Endothelial cell of umbilical vein (primary cell): ENCODE results near the gene YPEL4. TPM values are rescaled to one million over a fixed set of nuclear protein-coding genes. Genes with fewer than 3 reads are reported as not detected.

Experiments
- Bru-seq: library from RNA; stranded (reverse); fragments of 400-500 nt; gene quantifications from one replicate; lab custom pipeline; 2021; lab: Mats Ljungman, UMichigan
- BruChase-seq, 2 experiments: library from RNA; stranded (reverse); fragments of 400-500 nt; gene quantifications; one replicate each; lab custom pipeline; 2021; lab: Mats Ljungman, UMichigan
- BruUV-seq: library from RNA; stranded (reverse); fragments of 400-500 nt; replicated peaks from 2 replicates; lab custom pipeline; 2021; lab: Mats Ljungman, UMichigan
- CTCF ChIA-PET: fragments of 300-600, 350-600 bp; sonication (Branson Sonifier 250); formaldehyde crosslinking; loops from one replicate; lab custom pipeline; 2021; ENCODE audit warnings: antibody characterized with exemption, inconsistent platforms; lab: Charles Lee
- POLR2A ChIA-PET: fragments of 300-600, 350-600 bp; sonication (Branson Sonifier 250); formaldehyde crosslinking; loops from one replicate; lab custom pipeline; 2021; ENCODE audit warnings: antibody characterized with exemption, inconsistent platforms; lab: Charles Lee
- DNase-seq: peaks from one replicate; pipeline ENCODE4 v3.0.0-alpha.2; 2011; ENCODE audit warnings: low read depth, low spot score
- FAIRE-seq: peaks from 2 replicates; lab custom pipeline; 2011; peaks lifted over from hg19 to GRCh38; lab: Jason Lieb, UNC
- H2AFZ ChIP-seq: 2 replicates; pipeline ENCODE4 v1.6.0; 2012; ENCODE audit warnings: low read depth, low read length, control low read depth, inconsistent platforms
- H3K27ac ChIP-seq: 2 replicates; pipeline ENCODE4 v1.5.1; 2011; ENCODE audit warnings: low read depth, mild to moderate bottlenecking, control low read depth, low read length, moderate library complexity; ENCODE audit not compliant: insufficient read depth
- H3K27me3 ChIP-seq, 2 experiments: 2 replicates each; pipeline versions ENCODE4 v1.6.0 to v1.6.1; 2011; ENCODE audit warnings: low read length in 2 of 2, mixed read lengths in 1 of 2; ENCODE audit not compliant: control insufficient read depth in 2 of 2, insufficient read depth in 2 of 2
- H3K36me3 ChIP-seq, 2 experiments: 2 replicates in 1 of 2; 3 replicates in 1 of 2; pipeline ENCODE4 v1.5.1; 2011; ENCODE audit warnings: low read length in 2 of 2, mild to moderate bottlenecking in 1 of 2, moderate library complexity in 1 of 2; ENCODE audit not compliant: control insufficient read depth in 2 of 2, insufficient read depth in 2 of 2; ENCODE audit errors: extremely low read depth in 1 of 2
- H3K4me1 ChIP-seq: 3 replicates; pipeline ENCODE4 v1.5.1; 2011; ENCODE audit warnings: mild to moderate bottlenecking, low read length; ENCODE audit not compliant: control insufficient read depth, insufficient read depth; ENCODE audit errors: extremely low read depth
- H3K4me2 ChIP-seq: 2 replicates; pipeline ENCODE4 v1.6.1; 2011; ENCODE audit warnings: low read length, control low read depth, mixed read lengths; ENCODE audit not compliant: insufficient read depth
- H3K4me3 ChIP-seq, 3 experiments: fragments of 200-600 bp in 1 of 3; sonication (generic), shearing (Covaris generic) in 1 of 3; replicated peaks in 1 of 3; 2 replicates each; pipeline ENCODE4 v1.5.1; 2011 to 2016; ENCODE audit warnings: control low read depth in 3 of 3, low read length in 3 of 3, mild to moderate bottlenecking in 2 of 3, inconsistent platforms in 1 of 3, low read depth in 1 of 3, moderate library complexity in 1 of 3; ENCODE audit not compliant: insufficient read depth in 1 of 3
- H3K79me2 ChIP-seq: 2 replicates; pipeline ENCODE4 v1.6.0; 2012; ENCODE audit warnings: low read length, inconsistent platforms; ENCODE audit not compliant: control insufficient read depth, insufficient read depth
- H3K9ac ChIP-seq: replicated peaks from 2 replicates; pipeline ENCODE3; 2011; ENCODE audit warnings: low read length, control low read depth; ENCODE audit not compliant: insufficient read depth; ENCODE audit errors: extremely low read depth
- H3K9me1 ChIP-seq: replicated peaks from 3 replicates; pipeline ENCODE4 v1.6.0; 2011; ENCODE audit warnings: mild to moderate bottlenecking, low read length; ENCODE audit not compliant: control insufficient read depth, insufficient read depth; ENCODE audit errors: extremely low read depth
- H3K9me3 ChIP-seq: replicated peaks from 2 replicates; pipeline ENCODE4 v1.5.1; 2012; ENCODE audit warnings: low read length, inconsistent platforms; ENCODE audit not compliant: control insufficient read depth, insufficient read depth
- H4K20me1 ChIP-seq: replicated peaks from 2 replicates; pipeline ENCODE3; 2011; ENCODE audit warnings: mild to moderate bottlenecking, low read length; ENCODE audit not compliant: control insufficient read depth, insufficient read depth; ENCODE audit errors: extremely low read depth
- EZH2 ChIP-seq: IDR thresholded peaks from 2 replicates; pipeline ENCODE4 v1.6.1; 2012; ENCODE audit warnings: borderline replicate concordance, low read depth, mild to moderate bottlenecking, moderate library complexity, low read length, inconsistent platforms; ENCODE audit not compliant: severe bottlenecking
- FOS ChIP-seq: IDR thresholded peaks from 2 replicates; pipeline ENCODE4 v1.6.1; 2011; ENCODE audit warnings: mild to moderate bottlenecking, low read length, moderate library complexity, borderline replicate concordance; ENCODE audit not compliant: insufficient read depth
- GATA2 ChIP-seq: IDR thresholded peaks from 2 replicates; pipeline ENCODE4 v1.7.0; 2011; ENCODE audit warnings: low read depth, mild to moderate bottlenecking, moderate library complexity, mixed read lengths, low read length; ENCODE audit not compliant: insufficient read length, insufficient read depth
- JUN ChIP-seq: IDR thresholded peaks from 2 replicates; pipeline ENCODE4 v1.6.1; 2011; ENCODE audit warnings: borderline replicate concordance, low read depth; ENCODE audit not compliant: insufficient read length, insufficient read depth
- MYC ChIP-seq: IDR thresholded peaks from one replicate; pipeline ENCODE4 v1.6.1; 2011; ENCODE audit warnings: mild to moderate bottlenecking, low read depth, low read length
- POLR2A ChIP-seq: IDR thresholded peaks from 2 replicates; pipeline ENCODE4 v1.6.1; 2012; ENCODE audit warnings: low read depth, mild to moderate bottlenecking, control low read depth, low read length
- POLR2AphosphoS5 ChIP-seq: IDR thresholded peaks from 2 replicates; pipeline ENCODE4 v1.6.1; 2012; ENCODE audit warnings: low read depth, mild to moderate bottlenecking, control low read depth, low read length, moderate library complexity; ENCODE audit not compliant: insufficient read depth
- dilution Hi-C: fragments of 300-500 bp; cut with MboI; formaldehyde crosslinking; loops from one replicate; pipeline ENCODE4 v1.15.0; 2019; ENCODE audit warnings: low sequenced_read_pairs; ENCODE audit not compliant: extremely low pct_ligation_motif_present
- intact Hi-C: fragments of 100-400 bp; cut with micrococcal nuclease; formaldehyde crosslinking; loops from one replicate; pipeline ENCODE4 v1.10.0; 2022
- long read RNA-seq: library from polyadenylated mRNA; stranded (forward); transcript quantifications from one replicate; pipeline ENCODE4 v2.0.0, GENCODE V29; 2021
- polyA minus RNA-seq, 3 experiments: library from RNA; depleted of rRNA, polyadenylated mRNA; stranded (reverse); fragments of >200 nt; gene quantifications; 1 replicate in 1 of 3; 2 replicates in 2 of 3; pipeline ENCODE4 v1.2.3, GENCODE V29; 2011
- polyA plus RNA-seq, 4 experiments: library from polyadenylated mRNA; depleted of rRNA in 3 of 4; stranded (reverse) in 3 of 4; unstranded in 1 of 4; fragments of >200 nt; gene quantifications; 2 replicates each; pipeline versions ENCODE4 v1.2.1 to v1.2.3, GENCODE V29; 2011 to 2012; ENCODE audit warnings: missing spikeins in 1 of 4
- total RNA-seq: library from RNA; stranded (reverse); gene quantifications from 2 replicates; pipeline ENCODE4 v1.2.3, GENCODE V29; 2021
- TF ChIP-seq, protein P1 (sequence below): IDR thresholded peaks from 2 replicates; pipeline ENCODE4 v1.6.1; 2011; ENCODE audit not compliant: insufficient read depth, insufficient read length
- TF ChIP-seq, protein P2 (sequence below), 2 donors: IDR thresholded peaks; 1 replicate in 1 of 2; 2 replicates in 1 of 2; pipeline ENCODE4 v1.5.1; 2011; ENCODE audit warnings: low read length in 2 of 2, mild to moderate bottlenecking in 2 of 2, moderate library complexity in 2 of 2, control low read depth in 1 of 2, inconsistent platforms in 1 of 2, low read depth in 1 of 2; ENCODE audit not compliant: insufficient read depth in 1 of 2; ENCODE audit errors: extremely low read depth in 1 of 2

The YPEL4 gene, protein sequence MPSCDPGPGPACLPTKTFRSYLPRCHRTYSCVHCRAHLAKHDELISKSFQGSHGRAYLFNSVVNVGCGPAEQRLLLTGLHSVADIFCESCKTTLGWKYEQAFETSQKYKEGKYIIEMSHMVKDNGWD
- total RNA-seq = 0.24 and 0.30 TPM in 2 replicates
- 0.03 and 0.06 TPM in 2 replicates for polyA plus RNA-seq
- 0.04 and 0.05 TPM in 2 replicates for polyA plus RNA-seq (2011; cell fraction: cytosol; rRNA removed)
- polyA plus RNA-seq (2011; cell fraction: nucleus; rRNA removed) = 0.34 and 0.39 TPM in 2 replicates
- 0.13 and 0.35 TPM in 2 replicates for polyA plus RNA-seq (2012)
- polyA minus RNA-seq = 0.17 TPM in 1 of 2 replicates, not detected in the other
- not detected for polyA minus RNA-seq (2011; cell fraction: cytosol; rRNA and poly(A)+ RNA removed)
- 0.19 and 0.24 TPM in 2 replicates for polyA minus RNA-seq (2011; cell fraction: nucleus; rRNA and poly(A)+ RNA removed)
- not detected for Bru-seq, nascent RNA
- percentile 12 among the genes with signal in this experiment for BruChase-seq, experiment 1, labeled RNA remaining after a 6-hour chase
- BruChase-seq, experiment 2, labeled RNA remaining after a 2-hour chase = not detected
- long read RNA-seq = 0 reads

DNA sequence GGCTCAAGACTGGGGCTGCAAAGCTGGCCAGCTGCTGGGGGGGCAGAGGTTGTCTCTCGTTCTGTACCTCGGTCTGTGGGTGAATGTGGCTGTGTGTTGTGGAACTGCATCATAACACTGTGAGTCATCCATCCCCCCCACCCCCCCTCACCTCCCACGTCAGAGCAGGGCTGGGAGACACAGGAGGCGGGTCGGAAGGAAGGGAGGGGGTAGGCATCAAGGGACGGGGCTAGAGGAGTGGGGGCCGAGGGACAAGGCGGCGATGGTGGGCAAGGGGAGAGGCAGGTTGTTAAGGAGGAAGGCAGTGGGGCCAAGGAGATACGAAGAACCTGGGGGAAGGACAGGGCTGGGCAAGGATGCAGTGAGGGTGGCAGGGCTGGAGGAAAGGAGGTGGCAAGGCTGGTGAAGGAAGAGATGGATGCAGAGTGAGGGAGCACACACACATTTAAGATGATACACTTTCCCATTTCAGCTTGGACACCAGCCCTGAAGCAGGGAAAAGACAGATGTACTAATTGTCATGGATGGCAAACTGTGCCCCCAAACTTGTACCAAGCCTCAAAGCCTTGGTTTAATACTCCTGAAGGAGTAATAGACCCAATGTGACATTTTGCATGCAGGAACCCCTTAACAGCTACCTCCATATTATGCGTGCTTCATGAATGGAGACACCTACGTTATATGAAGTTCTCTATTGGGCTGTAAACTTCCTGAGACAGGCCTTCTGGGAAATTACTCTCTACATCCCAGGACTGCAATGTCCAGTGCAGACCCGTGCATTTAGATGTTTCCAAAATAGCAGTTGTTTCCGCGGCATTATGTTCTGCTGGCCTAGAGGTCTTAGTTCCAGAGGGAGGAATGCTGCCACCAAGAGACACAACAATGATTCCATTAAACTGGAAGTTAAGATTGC, at the start of gene YPEL4:
Gene YPEL4 (minus strand): TSS at position 87 of the 913 bp plus-strand sequence. CDS start 2,805 bp downstream, outside the sequence.
- H3K27me3 ChIP-seq = peaks cover 40 to 54% of the 10 kb centered on the region in 2 experiments
- ChIA-PET POLR2A (no interaction called here), CTCF (no interaction called here)
- DNase-seq (peak; percentile 67), FAIRE-seq (peak; percentile 71)
- H3K9me3 ChIP-seq = no peaks in the 10 kb centered on the region
- no peaks in the 10 kb centered on the region for H3K9me1 ChIP-seq
- TF ChIP-seq MYC (no peak), JUN (peak; percentile 5), POLR2AphosphoS5 (no peak), POLR2A (peak; percentile 30), GATA2 (no peak), EZH2 (no peak), FOS (peak; percentile 21)
- TF ChIP-seq, protein P1, sequence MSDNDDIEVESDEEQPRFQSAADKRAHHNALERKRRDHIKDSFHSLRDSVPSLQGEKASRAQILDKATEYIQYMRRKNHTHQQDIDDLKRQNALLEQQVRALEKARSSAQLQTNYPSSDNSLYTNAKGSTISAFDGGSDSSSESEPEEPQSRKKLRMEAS = no peak
- TF ChIP-seq, protein P2, sequence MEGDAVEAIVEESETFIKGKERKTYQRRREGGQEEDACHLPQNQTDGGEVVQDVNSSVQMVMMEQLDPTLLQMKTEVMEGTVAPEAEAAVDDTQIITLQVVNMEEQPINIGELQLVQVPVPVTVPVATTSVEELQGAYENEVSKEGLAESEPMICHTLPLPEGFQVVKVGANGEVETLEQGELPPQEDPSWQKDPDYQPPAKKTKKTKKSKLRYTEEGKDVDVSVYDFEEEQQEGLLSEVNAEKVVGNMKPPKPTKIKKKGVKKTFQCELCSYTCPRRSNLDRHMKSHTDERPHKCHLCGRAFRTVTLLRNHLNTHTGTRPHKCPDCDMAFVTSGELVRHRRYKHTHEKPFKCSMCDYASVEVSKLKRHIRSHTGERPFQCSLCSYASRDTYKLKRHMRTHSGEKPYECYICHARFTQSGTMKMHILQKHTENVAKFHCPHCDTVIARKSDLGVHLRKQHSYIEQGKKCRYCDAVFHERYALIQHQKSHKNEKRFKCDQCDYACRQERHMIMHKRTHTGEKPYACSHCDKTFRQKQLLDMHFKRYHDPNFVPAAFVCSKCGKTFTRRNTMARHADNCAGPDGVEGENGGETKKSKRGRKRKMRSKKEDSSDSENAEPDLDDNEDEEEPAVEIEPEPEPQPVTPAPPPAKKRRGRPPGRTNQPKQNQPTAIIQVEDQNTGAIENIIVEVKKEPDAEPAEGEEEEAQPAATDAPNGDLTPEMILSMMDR (IDR thresholded peaks at IDR 0.05; ENCODE audit: extremely low read depth in 1 of 2, insufficient read depth in 1 of 2, low read depth in 1 of 2, low read length in 2 of 2) = no peak
- H3K9ac ChIP-seq = no peak within 1 kb of the TSS
- H3K27ac ChIP-seq = no peak within 1 kb of the TSS
- peaks cover 3% of the 10 kb centered on the region for H3K4me1 ChIP-seq
- dilution Hi-C loops = no loop called here
- no peak within 1 kb of the TSS for H2AFZ ChIP-seq
- H3K36me3 ChIP-seq = no peaks in the 10 kb centered on the region
- intact Hi-C loops = loop anchor here (5.0 kb wide), 1 partner anchor 323 kb away; no protein-coding TSS in a partner anchor
- H3K4me3 ChIP-seq = peak within 1 kb of the TSS in 1 of 3 experiments; percentile 9
- no peaks in the 10 kb centered on the region for H4K20me1 ChIP-seq
- H3K79me2 ChIP-seq = no peaks in the 10 kb centered on the region
- no peak within 1 kb of the TSS for H3K4me2 ChIP-seq
- BruUV-seq = no TSS peak
